ENCODE data around the gene SARDH.

The SARDH gene

GRCh38 chr9:133737774-133738639, at the start of gene SARDH:
TSS of gene SARDH (minus strand) at chr9:133738352. CDS start at chr9:133734173, 4,179 bp downstream.
- peak; percentile 56 for DNase-seq

- DNase-seq = peak; percentile 35
Measured at GRCh38 chr9:133787754-133788025, 49.5 kb upstream of the SARDH start.

- DNase-seq = peak; percentile 24
Measured at GRCh38 chr9:133786907-133787753, 49.0 kb upstream of the SARDH start.

- DNase-seq = peak; percentile 62
Measured at GRCh38 chr9:133786371-133786753, 48.2 kb upstream of the SARDH start.

- no peak for DNase-seq
Measured at GRCh38 chr9:133785753-133786370, 47.7 kb upstream of the SARDH start.

GRCh38 chr9:133784731-133785561, 46.8 kb upstream of the SARDH start:
- DNase-seq = no peak

GRCh38 chr9:133783331-133783731, 45.2 kb upstream of the SARDH start:
- no peak for DNase-seq

- peak; percentile 71 for DNase-seq
Measured at GRCh38 chr9:133782157-133783130, 44.3 kb upstream of the SARDH start.

GRCh38 chr9:133781828-133782135, 43.6 kb upstream of the SARDH start:
- no peak for DNase-seq

GRCh38 chr9:133780962-133781827, 43.0 kb upstream of the SARDH start:
- no peak for DNase-seq

- DNase-seq = no peak
Measured at GRCh38 chr9:133780404-133780945, 42.3 kb upstream of the SARDH start.

- DNase-seq = no peak
Measured at GRCh38 chr9:133779516-133780403, 41.6 kb upstream of the SARDH start.

GRCh38 chr9:133779081-133779480, 40.9 kb upstream of the SARDH start:
- no peak for DNase-seq

- no peak for DNase-seq
Measured at GRCh38 chr9:133778336-133779013, 40.3 kb upstream of the SARDH start.

GRCh38 chr9:133777871-133778270, 39.7 kb upstream of the SARDH start:
- no peak for DNase-seq

- DNase-seq = no peak
Measured at GRCh38 chr9:133777068-133777791, 39.1 kb upstream of the SARDH start.

- DNase-seq = no peak
Measured at GRCh38 chr9:133775951-133776905, 38.1 kb upstream of the SARDH start.
